H1 (cell line): ENCODE results near the gene ZSCAN5A. TPM values are rescaled to one million over a fixed set of nuclear protein-coding genes. Genes with fewer than 3 reads are reported as not detected.

Source experiments
- CTCF ChIA-PET: fragments of 300-600 bp; sonication (Branson Sonifier 250); formaldehyde crosslinking; loops from one replicate; lab custom pipeline; 2021; ENCODE audit not compliant: partially characterized antibody; lab: Charles Lee
- POLR2A ChIA-PET: fragments of 300-600 bp; sonication (Branson Sonifier 250); formaldehyde crosslinking; loops from one replicate; lab custom pipeline; 2021; ENCODE audit warnings: inconsistent platforms; ENCODE audit not compliant: partially characterized antibody; lab: Charles Lee
- DNase-seq, 2 experiments: peaks; one replicate each; pipeline versions ENCODE4 v3.0.0 to v3.0.0-alpha.2; 2010 to 2022; ENCODE audit warnings: low spot score in 2 of 2, low read depth in 1 of 2, mixed read lengths in 1 of 2
- FAIRE-seq: peaks from 2 replicates; lab custom pipeline; 2011; peaks lifted over from hg19 to GRCh38; lab: Jason Lieb, UNC
- H2AFZ ChIP-seq: 2 replicates; pipeline ENCODE4 v1.8.1; 2012; ENCODE audit warnings: low read length, inconsistent platforms
- H2AK5ac ChIP-seq: 2 replicates; pipeline ENCODE4 v1.6.1; 2013; ENCODE audit warnings: low read depth, low read length
- H2BK120ac ChIP-seq: replicated peaks from 2 replicates; pipeline ENCODE3; 2013; ENCODE audit warnings: low read depth, low read length, inconsistent platforms
- H2BK12ac ChIP-seq: 2 replicates; pipeline ENCODE4 v1.6.1; 2013; ENCODE audit warnings: low read depth, low read length
- H2BK15ac ChIP-seq: 2 replicates; pipeline ENCODE4 v1.6.1; 2013; ENCODE audit warnings: low read length
- H2BK20ac ChIP-seq: 2 replicates; pipeline ENCODE4 v1.6.1; 2013; ENCODE audit warnings: low read length
- H2BK5ac ChIP-seq: 2 replicates; pipeline ENCODE4 v1.6.1; 2013; ENCODE audit warnings: low read depth, low read length
- H3K14ac ChIP-seq: 2 replicates; pipeline ENCODE4 v1.6.1; 2013; ENCODE audit warnings: inconsistent platforms; ENCODE audit not compliant: insufficient read length
- H3K18ac ChIP-seq: 2 replicates; pipeline ENCODE4 v1.6.1; 2013; ENCODE audit warnings: low read length; ENCODE audit errors: extremely low read depth
- H3K23ac ChIP-seq: 2 replicates; pipeline ENCODE4 v1.6.1; 2013; ENCODE audit warnings: inconsistent platforms; ENCODE audit not compliant: insufficient read length
- H3K23me2 ChIP-seq: 2 replicates; pipeline ENCODE4 v1.6.1; 2013; ENCODE audit warnings: low read depth, low read length
- H3K27ac ChIP-seq: 2 replicates; pipeline ENCODE4 v1.6.1; 2011; ENCODE audit warnings: low read depth, low read length, inconsistent platforms
- H3K27me3 ChIP-seq, 4 experiments: replicated peaks in 1 of 4; 1 replicate in 1 of 4; 2 replicates in 3 of 4; pipeline versions ENCODE4 v1.6.1 to v1.8.1; 2011 to 2013; ENCODE audit warnings: low read length in 3 of 4, mild to moderate bottlenecking in 3 of 4, inconsistent platforms in 2 of 4, mixed read lengths in 2 of 4, moderate library complexity in 1 of 4; ENCODE audit not compliant: control insufficient read depth in 3 of 4, insufficient read depth in 3 of 4; ENCODE audit errors: extremely low read depth in 1 of 4
- H3K36me3 ChIP-seq, 4 experiments: 2 replicates each; pipeline versions ENCODE4 v1.6.1 to v1.8.1; 2011 to 2013; ENCODE audit warnings: mild to moderate bottlenecking in 4 of 4, low read length in 3 of 4, moderate library complexity in 2 of 4, control low read depth in 1 of 4, inconsistent platforms in 1 of 4; ENCODE audit not compliant: insufficient read depth in 4 of 4, control insufficient read depth in 2 of 4
- H3K4ac ChIP-seq: replicated peaks from 2 replicates; pipeline ENCODE3; 2013; ENCODE audit warnings: low read length, low read depth, mixed read lengths, inconsistent platforms; ENCODE audit not compliant: insufficient read length
- H3K4me1 ChIP-seq, 4 experiments: replicated peaks in 1 of 4; 1 replicate in 1 of 4; 2 replicates in 3 of 4; pipeline versions ENCODE4 v1.6.1 to v1.8.1; 2011 to 2013; ENCODE audit warnings: low read length in 3 of 4, inconsistent platforms in 2 of 4, mixed read lengths in 1 of 4; ENCODE audit not compliant: insufficient read depth in 4 of 4, control insufficient read depth in 3 of 4
- H3K4me2 ChIP-seq, 2 experiments: 2 replicates each; pipeline versions ENCODE4 v1.6.1 to v1.8.1; 2011 to 2013; ENCODE audit warnings: low read depth in 2 of 2, low read length in 2 of 2, control low read depth in 1 of 2, inconsistent platforms in 1 of 2, mild to moderate bottlenecking in 1 of 2; ENCODE audit not compliant: insufficient read depth in 1 of 2
- H3K4me3 ChIP-seq, 4 experiments: fragments of 200-600, 300-600 bp in 1 of 4; sonication (generic), shearing (Covaris generic), sonication (Bioruptor Twin) in 1 of 4; 2 replicates each; pipeline versions ENCODE4 v1.5.1 to v1.8.1; 2011 to 2016; ENCODE audit warnings: low read length in 4 of 4, low read depth in 3 of 4, control low read depth in 2 of 4, inconsistent platforms in 2 of 4, mild to moderate bottlenecking in 2 of 4, mixed read lengths in 1 of 4, moderate library complexity in 1 of 4; ENCODE audit not compliant: insufficient read depth in 2 of 4; ENCODE audit errors: extremely low read depth in 1 of 4
- H3K56ac ChIP-seq: replicated peaks from 2 replicates; pipeline ENCODE3; 2013; ENCODE audit warnings: low read depth, mild to moderate bottlenecking, mixed read lengths, low read length, inconsistent platforms; ENCODE audit not compliant: insufficient read length
- H3K79me1 ChIP-seq: 2 replicates; pipeline ENCODE4 v1.6.1; 2013; ENCODE audit warnings: low read depth, low read length, control low read depth
- H3K79me2 ChIP-seq, 2 experiments: 2 replicates each; pipeline versions ENCODE4 v1.6.1 to v1.8.1; 2012 to 2013; ENCODE audit warnings: low read length in 2 of 2, mild to moderate bottlenecking in 2 of 2, inconsistent platforms in 1 of 2; ENCODE audit not compliant: insufficient read depth in 2 of 2, control insufficient read depth in 1 of 2
- H3K9ac ChIP-seq, 4 experiments: replicated peaks in 1 of 4; 1 replicate in 1 of 4; 2 replicates in 3 of 4; pipeline versions ENCODE4 v1.6.1 to v1.8.1; 2011 to 2013; ENCODE audit warnings: low read depth in 3 of 4, low read length in 3 of 4, control low read depth in 2 of 4, mild to moderate bottlenecking in 2 of 4, moderate library complexity in 2 of 4, inconsistent platforms in 1 of 4; ENCODE audit errors: extremely low read depth in 1 of 4
- H3K9me3 ChIP-seq, 2 experiments: 2 replicates each; pipeline versions ENCODE4 v1.6.1 to v1.8.1; 2012 to 2013; ENCODE audit warnings: mild to moderate bottlenecking in 2 of 2, moderate library complexity in 2 of 2, control low read depth in 1 of 2, inconsistent platforms in 1 of 2, low read depth in 1 of 2, low read length in 1 of 2, mixed read lengths in 1 of 2; ENCODE audit not compliant: insufficient read depth in 2 of 2
- H4K20me1 ChIP-seq, 2 experiments: replicated peaks in 1 of 2; 2 replicates each; pipeline versions ENCODE3 to v1.8.1; 2011 to 2013; ENCODE audit warnings: inconsistent platforms in 2 of 2, low read length in 2 of 2, mild to moderate bottlenecking in 1 of 2; ENCODE audit not compliant: insufficient read depth in 2 of 2, control insufficient read depth in 1 of 2
- H4K5ac ChIP-seq: 2 replicates; pipeline ENCODE4 v1.6.1; 2013; ENCODE audit warnings: low read length, low read depth, mixed read lengths, inconsistent platforms; ENCODE audit not compliant: insufficient read length
- H4K8ac ChIP-seq: 2 replicates; pipeline ENCODE4 v1.8.0; 2013; ENCODE audit warnings: mild to moderate bottlenecking, moderate library complexity, low read length, inconsistent platforms; ENCODE audit not compliant: insufficient read depth; ENCODE audit errors: extremely low read depth
- H4K91ac ChIP-seq: replicated peaks from 2 replicates; pipeline ENCODE3; 2013; ENCODE audit warnings: low read length, mixed read lengths, inconsistent platforms; ENCODE audit not compliant: insufficient read length
- ATF2 ChIP-seq: IDR thresholded peaks from 2 replicates; pipeline ENCODE4 v1.6.1; 2012; ENCODE audit warnings: low read length, inconsistent platforms
- ATF3 ChIP-seq: IDR thresholded peaks from 2 replicates; pipeline ENCODE4 v1.6.1; 2011; ENCODE audit warnings: low read depth, mild to moderate bottlenecking, low read length; ENCODE audit not compliant: insufficient read depth
- CHD2 ChIP-seq: IDR thresholded peaks from 2 replicates; pipeline ENCODE4 v1.6.1; 2012; ENCODE audit warnings: low read length, improper control_type of control experiment
- CTCF ChIP-seq, 3 experiments: IDR thresholded peaks; 1 replicate in 2 of 3; 2 replicates in 1 of 3; pipeline versions ENCODE4 v1.5.1 to v1.6.1; 2011; ENCODE audit warnings: low read length in 3 of 3, mild to moderate bottlenecking in 3 of 3, inconsistent platforms in 2 of 3, low read depth in 1 of 3, moderate library complexity in 1 of 3; ENCODE audit not compliant: insufficient read depth in 1 of 3; ENCODE audit errors: control extremely low read depth in 1 of 3
- HDAC6 ChIP-seq: IDR thresholded peaks from one replicate; pipeline ENCODE4 v1.7.1; 2012; ENCODE audit warnings: low read depth, mild to moderate bottlenecking, inconsistent platforms, low read length, moderate library complexity
- JUN ChIP-seq: IDR thresholded peaks from 2 replicates; pipeline ENCODE4 v1.6.1; 2011; ENCODE audit warnings: low read depth, mild to moderate bottlenecking, improper control_type of control experiment, low read length
- KDM1A ChIP-seq: fragments of 200-600, 300-600 bp; sonication (generic); IDR thresholded peaks from 2 replicates; pipeline ENCODE4 v1.7.1; 2016; ENCODE audit warnings: mild to moderate bottlenecking, low read length, borderline replicate concordance
- NANOG ChIP-seq: IDR thresholded peaks from 2 replicates; pipeline ENCODE4 v1.6.1; 2011; ENCODE audit warnings: low read length, low read depth, mild to moderate bottlenecking, inconsistent platforms; ENCODE audit not compliant: insufficient read depth, poor library complexity, severe bottlenecking
- POLR2A ChIP-seq, 2 experiments: IDR thresholded peaks; 1 replicate in 1 of 2; 2 replicates in 1 of 2; pipeline ENCODE4 v1.6.1; 2011; ENCODE audit warnings: low read depth in 2 of 2, low read length in 2 of 2, mild to moderate bottlenecking in 2 of 2; ENCODE audit errors: control extremely low read depth in 1 of 2
- TCF12 ChIP-seq: IDR thresholded peaks from 2 replicates; pipeline ENCODE4 v1.6.1; 2011; ENCODE audit warnings: low read depth, mild to moderate bottlenecking, low read length
- WGBS, 2 experiments: shearing (Covaris generic) in 1 of 2; methylation state at CpG; one replicate each; pipeline versions ENCODE4 v1.1.6 to v1.1.7; 2013 to 2015; ENCODE audit warnings: low lambda C conversion rate in 2 of 2, mixed read lengths in 2 of 2, inconsistent platforms in 1 of 2, low coverage in 1 of 2, missing lambda C conversion rate in 1 of 2; ENCODE audit not compliant: insufficient replicate concordance in 2 of 2, insufficient coverage in 1 of 2, insufficient read length in 1 of 2; ENCODE audit errors: extremely low coverage in 1 of 2, missing lambda C conversion rate in 1 of 2; 5-methylcytosine and 5-hydroxymethylcytosine counted together
- polyA plus RNA-seq, 7 experiments: library from polyadenylated mRNA; depleted of rRNA in 3 of 7; stranded (reverse) in 5 of 7; unstranded in 2 of 7; fragments of >200 nt in 5 of 7; fragments of 200-250 nt in 2 of 7; gene quantifications; 1 replicate in 5 of 7; 2 replicates in 1 of 7; 4 replicates in 1 of 7; pipeline versions ENCODE4 v1.2.1 to v1.2.3, GENCODE V29; 2011 to 2013; ENCODE audit warnings: missing spikeins in 2 of 7, mixed read lengths in 2 of 7
- total RNA-seq: library from RNA; stranded (reverse); fragmentation: NEBNext Ultra II Directional; extraction: Animal tissue kit (Norgen Biotek cat#: 25700); gene quantifications from 2 replicates; pipeline ENCODE4 v1.2.1, GENCODE V29; 2021

ZSCAN5A gene
- total and polyA plus RNA-seq, 2 of the 8 experiments (the other 6 are each of a cell fraction or from before 2014, with no cell fraction given), result 8.6 to 11.0 TPM

- H2BK20ac ChIP-seq, result no peak overlapping the region
- no peaks in the 10 kb centered on the region for H3K79me1 ChIP-seq
- H4K20me1 ChIP-seq, result no peaks in the 10 kb centered on the region
- H3K18ac ChIP-seq, result no peak overlapping the region
- DNase-seq (no peak), FAIRE-seq (no peak)
- H4K5ac ChIP-seq, result no peak overlapping the region
- no peak overlapping the region for H2AFZ ChIP-seq
- ChIA-PET CTCF (interaction anchor here (1.2 to 1.9 kb wide), 3 partner anchors 10 to 70 kb away, joined by 4 to 8 read pairs (median 5); no protein-coding TSS in a partner anchor), POLR2A (no interaction called here)
- no peaks in the 10 kb centered on the region for H3K79me2 ChIP-seq
- H3K9me3 ChIP-seq, result no peaks in the 10 kb centered on the region
- H3K56ac ChIP-seq, result no peak overlapping the region
- no peak overlapping the region for H2BK15ac ChIP-seq
- H4K8ac ChIP-seq, result no peak overlapping the region
- 84% methylated on average over 5 of the region's 5 CpGs; no CpG with 5 or more reads in 1 of the 2 experiments for WGBS, 2 experiments
- H3K36me3 ChIP-seq, result no peaks in the 10 kb centered on the region
- H3K4me1 ChIP-seq, result no peaks in the 10 kb centered on the region
- no peak overlapping the region for H4K91ac ChIP-seq
- H3K27ac ChIP-seq, result no peak overlapping the region
- no peak overlapping the region for H3K23ac ChIP-seq
- no peak overlapping the region for H3K4ac ChIP-seq
- no peak overlapping the region for H3K4me2 ChIP-seq
- no peak overlapping the region for H2BK12ac ChIP-seq
- no peaks in the 10 kb centered on the region for H3K23me2 ChIP-seq
- no peak overlapping the region for H3K9ac ChIP-seq
- no peak overlapping the region for H3K4me3 ChIP-seq
- H2AK5ac ChIP-seq, result no peak overlapping the region
- H3K14ac ChIP-seq, result no peak overlapping the region
- no peak overlapping the region for H2BK120ac ChIP-seq
- no peaks in the 10 kb centered on the region for H3K27me3 ChIP-seq
- no peak overlapping the region for H2BK5ac ChIP-seq
- no peak for TF ChIP-seq JUN
- TF ChIP-seq ATF3, result no peak
- TF ChIP-seq ATF2, result no peak
- no peak for TF ChIP-seq CHD2
- no peak for TF ChIP-seq NANOG
- no peak for TF ChIP-seq KDM1A
- TF ChIP-seq HDAC6, result no peak
- TF ChIP-seq CTCF (IDR thresholded peaks at IDR 0.05; ENCODE audit: control extremely low read depth in 1 of 3, insufficient read depth in 1 of 3, low read depth in 1 of 3, low read length in 3 of 3), result no peak
- no peak for TF ChIP-seq TCF12
- TF ChIP-seq POLR2A (IDR thresholded peaks at IDR 0.05; ENCODE audit: control extremely low read depth in 1 of 2, low read depth in 2 of 2, low read length in 2 of 2), result no peak
These were observed 51.3 kb downstream of the ZSCAN5A start for GRCh38 chr19:56263319-56263718.
